AG04449 (cell line): Measurements from ENCODE around the gene THOC5.
"Not testable (repeated sequence)": the region's sequence is repeated elsewhere in the genome, so short reads cannot be mapped to it uniquely, and the experiment has no call there.

ENCODE experiments used
- CTCF ChIA-PET: fragments of 350-600 bp; formaldehyde crosslinking; extraction: SDS; loops from one replicate; lab custom pipeline; 2021; ENCODE audit warnings: antibody characterized with exemption; lab: Yijun Ruan, JAX
- POLR2A ChIA-PET: fragments of 400-600, 350-600 bp; formaldehyde crosslinking; extraction: SDS; loops from one replicate; lab custom pipeline; 2020; ENCODE audit warnings: antibody characterized with exemption, inconsistent platforms; lab: Yijun Ruan, JAX
- DNase-seq: peaks from one replicate; pipeline ENCODE4 v3.0.0-alpha.2; 2010; ENCODE audit warnings: low read depth, low spot score
- H3K4me3 ChIP-seq: 2 replicates; pipeline ENCODE4 v1.5.1; 2011; ENCODE audit warnings: low read depth, mild to moderate bottlenecking, control low read depth, low read length
- CTCF ChIP-seq: IDR thresholded peaks from one replicate; pipeline ENCODE4 v1.5.1; 2011; ENCODE audit warnings: mild to moderate bottlenecking, moderate library complexity, low read length, control low read depth, inconsistent platforms; ENCODE audit not compliant: insufficient read depth; ENCODE audit errors: missing control alignments

Gene THOC5

GRCh38 chr22:29563652-29564460 lies 10.3 kb upstream of the THOC5 start:
- CTCF ChIA-PET, result interaction anchor here (1.8 to 2.5 kb wide), 2 partner anchors 10 kb away, joined by 10 to 11 read pairs; partner anchors contain the start of gene THOC5
- POLR2A ChIA-PET, result no interaction called here
- TF ChIP-seq CTCF, result no peak

GRCh38 chr22:29559853-29560252 lies 6.3 kb upstream of the THOC5 start:
- POLR2A ChIA-PET, result no interaction called here
- CTCF ChIA-PET, result interaction anchor here (0.7 to 1.1 kb wide), 2 partner anchors 21 to 29 kb away, joined by 3 read pairs; partner anchors contain the start of gene NIPSNAP1
- no peak for TF ChIP-seq CTCF
- H3K4me3 ChIP-seq, result no peak overlapping the region
- no peak for DNase-seq

More at GRCh38 chr22:29563652-29564460, 10.3 kb upstream of the THOC5 start:
- no peak for DNase-seq
- H3K4me3 ChIP-seq, result no peak overlapping the region

DNA sequence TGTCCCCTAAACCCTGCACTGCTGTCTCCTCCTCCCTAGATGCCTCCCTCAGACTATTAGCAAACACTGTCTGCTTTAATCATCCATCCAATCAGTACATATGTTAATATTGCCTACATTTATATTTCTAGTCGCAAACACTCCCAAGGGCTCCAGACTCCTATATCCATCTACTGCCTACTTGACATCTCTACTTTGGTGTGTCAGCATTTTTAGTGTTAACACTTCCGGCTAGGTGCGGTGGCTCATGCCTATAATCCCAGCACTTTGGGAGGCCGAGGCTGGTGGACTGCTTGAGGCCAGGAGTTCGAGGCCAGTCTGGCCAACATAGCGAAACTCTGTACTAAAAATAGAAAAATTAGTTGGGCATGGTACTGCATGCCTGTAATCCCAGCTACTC lies 5.5 kb upstream of the THOC5 start:
- POLR2A ChIA-PET, result no interaction called here
- no peak for DNase-seq
- TF ChIP-seq CTCF, result no peak
- no peak overlapping the region for H3K4me3 ChIP-seq
- CTCF ChIA-PET, result no interaction called here

DNA sequence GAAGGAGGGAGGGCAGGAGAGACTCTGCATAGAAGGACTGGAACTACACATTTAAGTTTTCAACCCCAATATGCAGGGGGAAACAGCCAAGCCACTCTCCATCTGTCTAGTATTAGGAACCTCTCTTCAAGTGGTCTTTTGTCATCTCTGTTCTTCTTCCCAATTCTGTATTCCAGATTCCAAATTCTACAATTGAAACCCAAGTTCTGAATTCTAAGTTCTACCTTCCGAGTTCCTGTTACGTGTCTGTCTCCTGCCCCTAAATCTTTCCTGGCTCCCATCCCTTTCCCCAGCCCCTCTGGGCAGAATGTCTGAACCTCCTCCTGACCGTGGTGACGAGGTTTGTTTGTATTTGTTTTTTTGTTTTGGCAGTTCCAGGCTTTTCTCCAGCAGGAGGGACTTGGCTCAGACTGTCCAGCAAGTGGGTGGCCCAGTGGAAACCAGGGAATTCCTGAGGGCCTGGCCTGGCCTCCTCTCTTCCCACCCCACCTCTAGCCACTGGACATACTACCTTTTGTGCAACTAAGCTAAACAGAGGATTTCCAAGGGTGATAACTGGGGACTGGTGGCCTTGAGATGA lies 1.6 kb upstream of the THOC5 start:
- DNase-seq, result no peak
- TF ChIP-seq CTCF, result no peak
- POLR2A ChIA-PET, result no interaction called here
- H3K4me3 ChIP-seq, result no peak overlapping the region
- CTCF ChIA-PET, result interaction anchor here (0.9 to 2.9 kb wide), 11 partner anchors 10 to 450 kb away, joined by 3 to 29 read pairs (median 7); no protein-coding TSS in a partner anchor

- POLR2A ChIA-PET, DNase-seq, CTCF ChIA-PET: not testable (repeated sequence)
- peak overlapping the region; percentile 39 for H3K4me3 ChIP-seq
Observed at GRCh38 chr22:29552357-29552756, 1.2 kb downstream of the THOC5 start.

- DNase-seq, result no peak
- no peak for TF ChIP-seq CTCF
- no peak overlapping the region for H3K4me3 ChIP-seq
- ChIA-PET CTCF (no interaction called here), POLR2A (no interaction called here)
Observed at GRCh38 chr22:29550005-29550404, 3.6 kb downstream of the THOC5 start.

DNA sequence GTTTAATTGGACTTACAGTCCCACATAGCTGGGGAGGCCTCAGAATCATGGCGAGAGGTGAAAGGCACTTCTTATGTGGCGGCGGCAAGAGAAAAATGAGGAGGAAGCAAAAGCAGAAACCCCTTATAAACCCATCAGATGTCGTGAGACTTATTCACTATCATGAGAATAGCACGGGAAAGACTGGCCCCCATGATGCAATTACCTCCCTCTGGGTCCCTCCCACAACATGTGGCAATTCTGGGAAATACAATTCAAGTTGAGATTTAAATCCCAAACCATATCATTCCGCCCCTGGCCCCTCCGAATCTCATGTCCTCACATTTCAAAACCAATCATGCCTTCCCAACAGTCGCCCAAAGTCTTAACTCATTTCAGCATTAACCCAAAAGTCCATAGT lies 8.5 kb downstream of the THOC5 start:
- DNase-seq, H3K4me3 ChIP-seq, CTCF ChIA-PET, POLR2A ChIA-PET: not testable (repeated sequence)
